HEK293 (cell line): Measurements from ENCODE around the gene UST.

Experiments used
- ATF2 ChIP-seq: fragments of 450-650 bp; formaldehyde crosslinking; IDR thresholded peaks from 2 replicates; pipeline ENCODE4 v1.5.1; 2016; ENCODE audit warnings: missing biosample characterization, missing genetic modification characterization, low read depth
- BCL11A ChIP-seq: fragments of 450-650 bp; formaldehyde crosslinking; IDR thresholded peaks from 2 replicates; pipeline ENCODE4 v1.5.1; 2016; ENCODE audit warnings: low read depth, missing biosample characterization, missing genetic modification characterization
- BCL6B ChIP-seq: fragments of 450-650 bp; formaldehyde crosslinking; IDR thresholded peaks from 2 replicates; pipeline ENCODE4 v1.5.1; 2017; ENCODE audit warnings: missing biosample characterization, missing genetic modification characterization
- CTCF ChIP-seq: fragments of 450-650 bp; formaldehyde crosslinking; IDR thresholded peaks from 2 replicates; pipeline ENCODE4 v1.5.1; 2016; ENCODE audit warnings: missing biosample characterization, missing genetic modification characterization
- EGR2 ChIP-seq: fragments of 450-650 bp; formaldehyde crosslinking; IDR thresholded peaks from 2 replicates; pipeline ENCODE4 v1.5.1; 2016; ENCODE audit warnings: low read depth, missing biosample characterization, missing genetic modification characterization
- ZEB2 ChIP-seq: fragments of 450-650 bp; formaldehyde crosslinking; IDR thresholded peaks from 2 replicates; pipeline ENCODE4 v1.5.1; 2016; ENCODE audit warnings: missing biosample characterization, missing genetic modification characterization
- ZNF18 ChIP-seq: fragments of 450-650 bp; formaldehyde crosslinking; IDR thresholded peaks from 2 replicates; pipeline ENCODE4 v1.5.1; 2016; ENCODE audit warnings: missing biosample characterization, missing genetic modification characterization
- ZNF214 ChIP-seq: fragments of 450-650 bp; formaldehyde crosslinking; IDR thresholded peaks from 2 replicates; pipeline ENCODE4 v1.5.1; 2017; ENCODE audit warnings: missing biosample characterization, mild to moderate bottlenecking, missing genetic modification characterization, borderline replicate concordance
- ZNF223 ChIP-seq: fragments of 450-650 bp; formaldehyde crosslinking; IDR thresholded peaks from 2 replicates; pipeline ENCODE4 v1.5.1; 2016; ENCODE audit warnings: missing biosample characterization, missing genetic modification characterization
- ZNF341 ChIP-seq: fragments of 450-650 bp; formaldehyde crosslinking; IDR thresholded peaks from 2 replicates; pipeline ENCODE4; 2016; ENCODE audit warnings: low read depth, missing biosample characterization, missing genetic modification characterization
- ZNF362 ChIP-seq: fragments of 450-650 bp; formaldehyde crosslinking; IDR thresholded peaks from 2 replicates; pipeline ENCODE4 v1.5.1; 2016; ENCODE audit warnings: missing biosample characterization, missing genetic modification characterization
- ZSCAN23 ChIP-seq: fragments of 450-650 bp; formaldehyde crosslinking; IDR thresholded peaks from 2 replicates; pipeline ENCODE4 v1.5.1; 2016; ENCODE audit warnings: missing biosample characterization, missing genetic modification characterization
- ZSCAN5A ChIP-seq: fragments of 450-650 bp; formaldehyde crosslinking; IDR thresholded peaks from 2 replicates; pipeline ENCODE4 v1.5.1; 2016; ENCODE audit warnings: missing biosample characterization, missing genetic modification characterization

GRCh38 chr6:148884461-148884860, 137.6 kb downstream of the UST start:
- no peak for TF ChIP-seq ZSCAN23 (tag by site-specific recombination)
- TF ChIP-seq ZNF362 = no peak
- no peak for TF ChIP-seq ZNF214
- no peak for TF ChIP-seq EGR2 (tag by site-specific recombination)
- no peak for TF ChIP-seq ZNF18 (tag by site-specific recombination)
- TF ChIP-seq ZNF223 (tag by site-specific recombination) = no peak
- no peak for TF ChIP-seq ZSCAN5A (tag by site-specific recombination)
- TF ChIP-seq ZNF341 = no peak
- TF ChIP-seq ATF2 (tag by site-specific recombination) = no peak
- no peak for TF ChIP-seq CTCF
- no peak for TF ChIP-seq ZEB2 (tag by site-specific recombination)
- no peak for TF ChIP-seq BCL6B (tag by site-specific recombination)
- no peak for TF ChIP-seq BCL11A (tag by site-specific recombination)
